Brain pericyte (primary cell): ENCODE measurements around the gene CRTAC1.

Experiments
- DNase-seq: peaks from one replicate; pipeline ENCODE4 v3.0.0-alpha.2; 2012; ENCODE audit warnings: low read depth, low spot score

The CRTAC1 gene

GRCh38 chr10:98029149-98030092 is 1.0 kb downstream of the CRTAC1 start:
- DNase-seq, result no peak

GRCh38 chr10:98028168-98028770 is 2.2 kb downstream of the CRTAC1 start:
- no peak for DNase-seq

GRCh38 chr10:98023024-98023423 is 7.4 kb downstream of the CRTAC1 start:
- no peak for DNase-seq

GRCh38 chr10:98020784-98021183 is 9.6 kb downstream of the CRTAC1 start:
- DNase-seq, result no peak

- DNase-seq, result no peak
These were observed 10.2 kb downstream of the CRTAC1 start for GRCh38 chr10:98020254-98020653.

- DNase-seq, result no peak
These were observed 10.6 kb downstream of the CRTAC1 start for GRCh38 chr10:98019784-98020183.

- no peak for DNase-seq
These were observed 13.5 kb downstream of the CRTAC1 start for GRCh38 chr10:98016772-98017475.

- no peak for DNase-seq
These were observed 16.6 kb downstream of the CRTAC1 start for GRCh38 chr10:98013776-98014175.

- DNase-seq, result no peak
These were observed 17.3 kb downstream of the CRTAC1 start for GRCh38 chr10:98013122-98013521.

- no peak for DNase-seq
These were observed 17.8 kb downstream of the CRTAC1 start for GRCh38 chr10:98012644-98013043.

- DNase-seq, result no peak
These were observed 19.3 kb downstream of the CRTAC1 start for GRCh38 chr10:98010939-98011685.

- DNase-seq, result no peak
These were observed 24.2 kb downstream of the CRTAC1 start for GRCh38 chr10:98006266-98006665.

GRCh38 chr10:98001736-98002135 is 28.7 kb downstream of the CRTAC1 start:
- no peak for DNase-seq

GRCh38 chr10:98000346-98000745 is 30.1 kb downstream of the CRTAC1 start:
- no peak for DNase-seq

- no peak for DNase-seq
These were observed 30.5 kb downstream of the CRTAC1 start for GRCh38 chr10:97999923-98000248.

GRCh38 chr10:97999066-97999922 is 31.1 kb downstream of the CRTAC1 start:
- no peak for DNase-seq

GRCh38 chr10:97991871-97992270 is 38.5 kb downstream of the CRTAC1 start:
- DNase-seq, result no peak

GRCh38 chr10:97981816-97982215 is 48.6 kb downstream of the CRTAC1 start:
- DNase-seq, result no peak

GRCh38 chr10:97977673-97978072 is 52.7 kb downstream of the CRTAC1 start:
- DNase-seq, result no peak

GRCh38 chr10:97975598-97975997 is 54.8 kb downstream of the CRTAC1 start:
- DNase-seq, result no peak
